WTC11 (cell line): ENCODE results near the gene FGFBP2.

Source experiments
- ATF1 ChIP-seq: sonication (generic); formaldehyde crosslinking; IDR thresholded peaks from 2 replicates; pipeline ENCODE4 v1.8.1; 2023; ENCODE audit warnings: mild to moderate bottlenecking, moderate library complexity, missing genetic modification reagents
- CTCF ChIP-seq: fragments of 200-600 bp; IDR thresholded peaks from 2 replicates; pipeline ENCODE4 v1.8.0; 2022; ENCODE audit warnings: antibody characterized with exemption
- SMAD3 ChIP-seq: sonication (generic); formaldehyde crosslinking; IDR thresholded peaks from 2 replicates; pipeline ENCODE4 v1.8.0; 2022; ENCODE audit warnings: missing genetic modification reagents, mild to moderate bottlenecking, borderline replicate concordance

GRCh38 chr4:16000708-16001483 is 37.9 kb upstream of the FGFBP2 start:
- TF ChIP-seq CTCF (no peak), SMAD3 (CRISPR knock-in tag) (no peak), ATF1 (no peak)
